ENCODE measurements around the gene PSMD5.

PSMD5 gene

GRCh38 chr9:120855827-120856670 lies 13.3 kb upstream of the PSMD5 start:
- DNase-seq (ENCODE audit: low read depth in 2 of 2): no peak

DNA sequence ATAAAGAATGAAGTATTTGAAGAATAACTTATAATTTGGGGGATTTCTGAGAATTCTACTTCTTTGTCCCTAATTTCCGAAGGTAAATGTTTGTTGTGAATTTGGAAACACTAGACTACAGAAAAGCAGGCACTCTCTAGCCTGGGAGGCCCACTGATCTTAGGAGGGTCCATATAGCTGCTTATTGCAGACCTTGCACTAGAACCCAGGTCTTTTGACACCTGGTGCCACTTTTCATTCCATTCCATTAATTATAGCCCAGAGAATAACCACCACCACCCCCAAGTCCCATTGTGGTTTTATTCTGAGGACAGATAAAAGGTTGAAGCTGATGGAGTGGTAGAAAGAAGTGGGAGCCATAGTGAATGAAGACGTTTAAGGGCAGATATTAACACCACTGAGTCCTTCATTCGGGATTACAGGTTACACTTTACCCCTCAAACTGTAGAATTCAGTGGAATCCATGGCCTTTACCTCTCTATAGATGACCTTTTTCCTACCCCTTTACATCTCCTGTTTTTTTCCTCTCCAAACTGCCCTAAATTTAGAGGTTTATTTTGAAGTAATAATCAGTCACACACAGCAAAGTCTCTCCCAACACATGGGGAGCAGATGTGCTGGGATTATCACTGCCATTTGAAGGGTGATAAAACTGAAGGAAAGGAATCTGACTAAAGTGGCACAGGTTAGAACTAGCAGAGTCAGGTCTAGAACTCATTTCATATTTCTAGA lies 12.0 kb upstream of the PSMD5 start:
- no peak for DNase-seq (ENCODE audit: low read depth in 2 of 2)

DNA sequence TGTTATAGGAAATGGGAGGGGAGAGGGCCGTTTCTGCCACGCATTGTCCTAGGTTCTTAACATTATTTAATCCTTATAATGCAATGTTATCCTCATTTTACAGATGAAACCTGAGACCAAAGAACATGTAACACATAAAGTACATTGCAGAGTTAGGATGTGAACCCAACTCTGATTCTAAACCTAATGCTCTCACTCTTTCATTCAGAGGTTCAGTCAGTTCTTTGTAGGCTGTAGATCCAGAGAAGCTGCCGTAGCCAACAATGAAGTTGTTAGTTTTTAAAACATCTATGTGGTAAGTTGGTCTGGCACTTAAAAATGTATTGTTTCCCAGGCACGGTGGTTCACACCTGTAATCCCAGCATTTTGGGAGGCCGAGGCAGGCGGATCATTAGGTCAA lies 10.5 kb upstream of the PSMD5 start:
- DNase-seq (ENCODE audit: low read depth in 2 of 2): no peak

DNA sequence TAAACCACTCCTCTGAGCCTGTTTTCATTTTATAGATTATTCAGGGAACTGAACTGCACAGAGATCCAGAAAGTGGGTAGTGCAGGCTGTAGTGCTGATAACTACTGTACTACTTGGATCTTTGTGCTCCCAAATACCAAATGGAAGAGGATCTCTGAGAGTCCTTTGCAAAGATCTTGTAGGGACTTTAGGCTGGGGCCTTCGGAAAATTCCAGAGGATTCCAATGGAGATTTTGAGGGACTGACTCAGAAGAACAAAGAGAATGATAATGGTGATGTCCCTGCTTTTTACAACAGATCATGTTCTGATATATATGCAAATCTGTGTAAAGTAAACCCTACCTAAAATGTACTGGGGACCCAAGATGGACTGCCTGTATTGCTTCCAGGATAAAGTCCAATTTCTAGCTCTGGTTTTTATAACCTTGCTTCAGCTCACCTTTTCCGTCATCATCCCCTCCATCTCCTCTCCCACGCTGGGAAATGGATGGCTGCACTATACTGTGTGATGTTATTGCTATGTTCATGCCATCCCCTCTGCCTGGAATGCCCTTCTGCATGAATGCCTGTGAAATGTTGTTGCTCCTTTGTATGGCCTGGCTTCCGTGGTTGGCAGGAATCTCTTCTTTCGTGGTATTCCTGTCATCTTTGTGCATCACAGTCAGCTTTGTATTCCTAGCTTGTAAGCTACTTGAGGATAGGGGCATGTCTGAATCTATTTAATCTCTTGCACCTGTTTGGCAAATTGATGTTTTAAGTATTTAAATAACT lies 9.7 kb upstream of the PSMD5 start:
- no peak for DNase-seq (ENCODE audit: low read depth in 2 of 2)

- no peak for DNase-seq (ENCODE audit: low read depth in 2 of 2)
These were observed 8.7 kb upstream of the PSMD5 start for GRCh38 chr9:120851449-120851848.

DNA sequence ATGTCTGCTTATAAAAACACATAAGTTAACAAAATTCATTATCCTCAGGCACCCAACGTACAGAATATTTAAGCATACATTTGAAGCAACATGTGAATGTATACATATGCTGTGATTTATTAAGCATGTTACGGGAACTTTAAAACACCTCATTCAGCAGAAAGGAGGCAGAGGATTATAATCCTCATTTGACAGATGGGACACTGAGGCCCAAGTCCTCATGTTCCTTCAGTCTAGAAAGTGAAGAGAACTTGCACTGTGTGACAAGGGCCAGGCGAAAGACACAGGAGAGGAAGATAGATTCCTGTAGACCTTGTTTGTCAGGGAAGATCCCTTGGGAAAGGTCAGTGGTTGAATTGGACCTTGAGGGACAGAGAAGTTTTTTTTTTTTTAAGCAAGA lies 7.6 kb upstream of the PSMD5 start:
- no peak for DNase-seq (ENCODE audit: low read depth in 2 of 2)

DNA sequence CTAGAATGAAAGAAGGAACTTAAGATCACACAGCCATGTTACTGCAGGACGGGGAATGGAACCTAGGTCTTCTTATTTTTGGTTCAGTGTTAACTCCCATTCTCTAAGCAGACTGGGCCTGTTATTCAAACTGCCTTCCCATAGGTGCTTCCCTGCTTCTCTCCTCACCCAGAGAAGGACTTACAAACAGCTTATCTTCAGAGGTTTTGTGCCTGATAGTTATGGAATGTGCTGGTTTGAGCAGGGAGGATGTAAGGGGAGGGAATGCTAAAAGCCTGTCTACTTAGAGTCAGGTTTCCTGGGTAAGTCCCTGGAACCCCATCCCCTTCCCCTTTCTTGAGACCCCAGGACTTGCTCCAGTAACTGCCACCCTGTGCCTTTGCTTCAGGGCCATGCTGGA lies 4.2 kb upstream of the PSMD5 start:
- no peak for DNase-seq (ENCODE audit: low read depth in 2 of 2)

DNA sequence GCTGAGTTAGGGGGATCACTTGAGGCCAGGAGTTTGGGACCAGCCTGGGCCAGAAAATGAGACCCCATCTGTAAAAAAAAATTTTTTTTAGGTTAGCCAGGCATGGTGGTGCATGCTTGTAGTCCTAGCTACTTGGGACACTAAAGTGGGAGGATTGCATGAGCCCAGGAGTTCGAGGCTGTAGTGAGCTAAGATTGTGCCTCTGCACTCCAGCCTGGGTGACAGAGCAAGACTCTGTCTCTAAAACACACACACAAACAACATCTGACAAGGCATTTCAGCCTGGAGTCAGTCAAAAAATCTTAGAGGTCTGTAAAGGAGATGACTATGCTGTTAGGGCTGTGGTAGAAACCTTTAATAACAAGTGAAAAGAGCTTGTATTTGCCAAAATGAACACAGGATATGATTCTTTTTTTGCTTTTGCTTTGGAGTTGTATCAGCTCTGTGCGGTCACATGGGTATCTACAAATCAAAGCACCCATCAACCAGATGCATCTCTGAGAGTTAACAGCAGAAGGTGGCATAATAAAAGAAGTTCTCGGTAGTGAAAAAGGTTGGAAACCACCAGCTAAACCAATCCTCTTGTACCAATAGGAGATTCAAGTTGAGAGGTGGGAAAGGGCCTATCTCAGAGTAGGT lies 3.6 kb upstream of the PSMD5 start:
- DNase-seq (ENCODE audit: low read depth in 2 of 2): no peak

DNA sequence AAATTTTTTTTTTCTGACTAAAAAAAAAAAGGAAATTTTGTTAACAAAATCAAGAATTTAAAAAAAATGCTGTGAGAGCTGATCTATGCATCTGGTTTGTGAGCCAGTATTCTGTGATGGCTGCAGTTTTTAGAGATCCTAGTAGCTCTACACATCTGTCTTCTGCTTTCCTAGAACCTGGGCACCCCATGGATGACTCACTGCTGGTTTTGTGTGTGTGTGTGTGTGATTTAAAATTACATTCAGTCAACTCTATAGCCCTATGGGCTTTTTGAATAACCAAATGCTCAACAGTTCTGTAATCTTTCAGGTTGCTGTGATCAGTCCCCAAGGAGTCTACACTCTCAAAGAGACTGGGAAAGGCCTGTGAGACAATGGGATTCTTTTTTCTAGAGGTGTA lies 2.5 kb upstream of the PSMD5 start:
- no peak for DNase-seq (ENCODE audit: low read depth in 2 of 2)

DNA sequence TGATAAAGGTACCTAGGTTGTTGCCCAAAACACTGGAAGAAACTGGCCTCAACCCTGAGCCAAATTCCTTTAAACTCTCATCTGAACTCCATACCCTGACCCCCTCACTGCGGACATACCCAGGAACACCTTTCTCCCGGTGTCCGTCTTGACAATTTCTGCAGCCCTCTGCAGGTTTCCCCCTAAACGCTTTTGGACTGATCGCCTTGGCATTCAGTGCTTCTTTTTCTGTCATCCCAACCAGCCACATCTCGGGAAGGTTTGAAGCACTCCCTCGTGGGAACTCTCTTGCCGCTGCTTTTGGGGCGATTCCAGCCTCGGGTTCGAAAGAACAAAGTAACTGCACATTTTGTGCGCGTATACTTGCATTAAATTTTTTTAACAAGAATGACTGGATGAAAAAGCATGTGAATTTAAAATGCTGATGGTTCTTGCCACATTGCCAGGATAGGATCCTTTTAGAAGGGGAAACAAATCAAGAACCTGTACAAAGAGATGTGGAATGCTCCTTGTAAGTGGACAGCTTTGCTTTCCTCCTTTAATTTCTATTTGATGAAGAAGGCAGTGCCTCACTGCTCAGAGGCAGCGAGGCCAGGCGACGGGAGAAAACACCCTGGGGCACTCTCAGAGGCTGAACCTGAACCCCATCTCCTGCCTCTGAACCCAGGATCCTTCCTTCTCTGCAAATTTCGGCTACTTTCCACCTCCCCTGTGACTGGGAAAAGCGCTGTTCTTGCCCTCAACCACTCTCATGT lies 615 bp downstream of the PSMD5 start:
- peak in 1 of 2 donors; percentile 4 for DNase-seq (ENCODE audit: low read depth in 2 of 2)

- no peak for DNase-seq (ENCODE audit: low read depth in 2 of 2)
These were observed 3.6 kb downstream of the PSMD5 start for GRCh38 chr9:120839146-120839545.

DNA sequence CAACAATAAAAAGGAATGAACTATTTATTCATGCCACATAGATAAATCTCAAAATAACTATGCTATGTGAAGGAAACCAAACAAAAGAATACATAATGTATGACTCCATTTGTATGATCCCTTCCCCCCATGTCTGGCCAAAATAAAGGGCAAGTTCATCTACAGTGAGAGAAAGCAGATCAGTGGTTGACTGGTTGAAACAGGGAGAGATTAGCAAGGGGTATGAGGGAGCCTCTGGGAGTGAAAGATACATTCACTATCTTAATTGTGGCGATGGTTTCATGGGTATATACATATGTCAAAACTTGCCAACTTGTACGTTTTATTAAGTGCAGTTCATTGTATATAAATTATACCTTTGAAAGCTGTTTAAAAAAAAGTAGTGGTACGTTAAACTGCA lies 4.8 kb downstream of the PSMD5 start:
- no peak for DNase-seq (ENCODE audit: low read depth in 2 of 2)

DNA sequence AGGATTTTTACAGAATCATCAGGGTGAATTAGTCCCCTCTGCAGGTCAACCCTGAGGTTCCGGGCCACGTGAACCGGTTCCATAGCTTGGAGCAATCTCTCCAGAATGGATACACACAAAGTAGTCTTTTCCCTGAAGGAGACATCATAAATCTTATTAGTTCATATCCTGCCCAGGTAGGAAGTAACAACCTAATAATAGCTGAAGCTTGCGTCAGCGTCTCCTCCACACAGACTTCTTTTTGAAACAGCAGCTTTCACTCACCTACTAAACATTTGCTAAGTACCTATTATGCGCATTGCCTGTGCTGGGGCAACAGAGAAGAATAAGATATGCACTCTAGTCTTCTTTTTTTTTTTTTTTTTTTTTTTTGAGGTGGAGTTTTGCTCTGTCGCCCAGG lies 9.4 kb downstream of the PSMD5 start:
- no peak for DNase-seq (ENCODE audit: low read depth in 2 of 2)

- no peak for DNase-seq (ENCODE audit: low read depth in 2 of 2)
These were observed 9.9 kb downstream of the PSMD5 start for GRCh38 chr9:120832807-120833206.

DNA sequence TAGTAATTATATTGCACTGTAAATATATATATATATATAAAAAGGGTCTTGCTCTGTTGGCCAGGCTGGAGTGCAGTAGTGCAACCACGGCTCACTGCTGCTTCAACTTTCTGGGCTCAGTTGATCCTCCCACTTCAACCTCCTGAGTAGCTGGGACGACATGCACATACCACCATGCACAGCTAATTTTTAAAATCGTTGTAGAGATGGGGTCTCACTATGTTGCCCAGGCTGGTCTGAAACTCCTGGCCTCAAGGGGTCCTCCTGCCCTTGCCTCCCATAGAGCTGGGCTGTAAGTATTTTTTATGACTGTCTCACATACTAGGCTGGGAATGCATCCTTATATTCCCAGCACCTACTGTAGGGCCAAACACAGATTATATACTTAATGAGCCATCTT lies 11.9 kb downstream of the PSMD5 start:
- DNase-seq (ENCODE audit: low read depth in 2 of 2): no peak

GRCh38 chr9:120830151-120830550 lies 12.6 kb downstream of the PSMD5 start:
- no peak for DNase-seq (ENCODE audit: low read depth in 2 of 2)

- no peak for DNase-seq (ENCODE audit: low read depth in 2 of 2)
These were observed 13.1 kb downstream of the PSMD5 start for GRCh38 chr9:120829650-120830049.

GRCh38 chr9:120820095-120820494 lies 22.6 kb downstream of the PSMD5 start:
- DNase-seq (ENCODE audit: low read depth in 2 of 2): no peak

DNA sequence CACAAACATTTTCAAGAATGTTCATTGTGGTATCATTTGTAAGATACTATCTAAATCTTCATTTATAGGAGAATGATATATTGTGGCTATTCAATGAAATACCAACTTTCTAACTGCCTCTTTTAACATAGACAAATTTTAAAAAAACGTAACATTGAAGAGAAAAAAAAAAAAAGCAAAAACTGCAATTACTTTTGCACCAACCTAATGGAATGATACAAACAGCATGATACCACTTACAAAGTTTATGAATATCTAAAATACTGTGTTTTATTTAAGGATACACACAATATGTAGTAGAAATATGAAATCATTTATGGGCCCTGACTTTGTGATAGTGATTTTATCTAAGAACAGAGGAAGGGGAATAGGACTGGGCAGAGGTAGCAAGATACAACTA lies 24.1 kb downstream of the PSMD5 start:
- no peak for DNase-seq (ENCODE audit: low read depth in 2 of 2)

DNA sequence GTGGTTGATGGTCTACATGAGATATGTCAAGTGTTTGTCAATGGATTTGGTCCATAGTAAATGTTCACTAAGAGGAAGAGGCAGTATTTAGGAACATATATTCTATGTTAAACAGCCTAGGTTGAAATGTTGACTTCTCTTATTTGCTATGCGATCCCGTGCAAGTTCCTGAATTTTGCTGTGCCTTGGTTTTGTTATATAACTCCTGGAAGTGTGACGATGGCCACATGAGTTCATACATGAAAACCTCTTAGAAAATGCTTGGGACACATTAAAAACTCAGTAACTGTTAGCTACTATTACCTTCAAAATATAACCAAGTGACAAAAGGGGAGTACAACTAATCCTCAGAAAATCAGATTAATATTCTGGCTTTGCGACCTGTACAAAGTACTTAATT lies 27.6 kb downstream of the PSMD5 start:
- no peak for DNase-seq (ENCODE audit: low read depth in 2 of 2)

GRCh38 chr9:120808931-120809330 lies 33.8 kb downstream of the PSMD5 start:
- no peak for DNase-seq (ENCODE audit: low read depth in 2 of 2)

All from stimulated activated CD8-positive, alpha-beta memory T cell treated with anti-CD3 and anti-CD28 coated beads, Interleukin-7, amount 100 ng/mL, for 1 hour (primary cell).